SK-N-SH (cell line): ENCODE results near the gene FRMD6. TPM values are rescaled to one million over a fixed set of nuclear protein-coding genes. Genes with fewer than 3 reads are reported as not detected.

Experiments used
- CTCF ChIA-PET: fragments of 300-600, 350-600 bp; formaldehyde crosslinking; extraction: SDS; loops from one replicate; lab custom pipeline; 2021; lab: Yijun Ruan, JAX
- POLR2A ChIA-PET: fragments of 350-600 bp; sonication (Branson Sonifier 250); formaldehyde crosslinking; extraction: SDS; loops from one replicate; lab custom pipeline; 2020; ENCODE audit warnings: antibody characterized with exemption, inconsistent platforms; lab: Yijun Ruan, JAX
- DNase-seq: peaks from one replicate; pipeline ENCODE4 v3.0.0; 2012
- H2AFZ ChIP-seq: fragments of 200-600 bp; sonication (generic); 2 replicates; pipeline ENCODE4 v1.8.1; 2016; ENCODE audit warnings: antibody characterized with exemption, mild to moderate bottlenecking, low read depth
- H3F3A ChIP-seq: fragments of 200-600 bp; sonication (generic); replicated peaks from 2 replicates; pipeline ENCODE3; 2016; ENCODE audit warnings: antibody characterized with exemption, mild to moderate bottlenecking; ENCODE audit not compliant: insufficient read depth
- H3K27ac ChIP-seq, 2 experiments: fragments of 200-500 bp in 1 of 2; fragments of 200-600 bp in 1 of 2; sonication (Bioruptor generic) in 1 of 2; sonication (generic), shearing (Covaris generic) in 1 of 2; 2 replicates each; pipeline versions ENCODE4 v1.5.1 to v1.6.1; 2014 to 2016; ENCODE audit warnings: low read depth in 2 of 2, inconsistent platforms in 1 of 2, low read length in 1 of 2, mild to moderate bottlenecking in 1 of 2, mixed read lengths in 1 of 2
- H3K27me3 ChIP-seq: fragments of 200-600 bp; sonication (generic), shearing (Covaris generic); 2 replicates; pipeline ENCODE4 v1.6.1; 2016; ENCODE audit warnings: mixed run types; ENCODE audit not compliant: insufficient read depth
- H3K36me3 ChIP-seq, 2 experiments: fragments of 200-500 bp in 1 of 2; fragments of 200-600 bp in 1 of 2; sonication (Bioruptor generic) in 1 of 2; sonication (generic) in 1 of 2; replicated peaks in 1 of 2; 2 replicates each; pipeline versions ENCODE3 to v1.5.1; 2014 to 2016; ENCODE audit warnings: low read length in 1 of 2, mild to moderate bottlenecking in 1 of 2; ENCODE audit not compliant: insufficient read depth in 2 of 2, control insufficient read depth in 1 of 2
- H3K4me1 ChIP-seq, 2 experiments: fragments of 200-500 bp in 1 of 2; fragments of 200-600 bp in 1 of 2; sonication (Bioruptor generic) in 1 of 2; sonication (generic), shearing (Covaris generic) in 1 of 2; 2 replicates each; pipeline versions ENCODE4 v1.5.1 to v1.6.1; 2014 to 2016; ENCODE audit warnings: low read depth in 1 of 2, low read length in 1 of 2, mixed run types in 1 of 2; ENCODE audit not compliant: insufficient read depth in 2 of 2, control insufficient read depth in 1 of 2
- H3K4me2 ChIP-seq: fragments of 200-600 bp; sonication (generic), shearing (Covaris generic); 2 replicates; pipeline ENCODE4 v1.6.1; 2017; ENCODE audit warnings: mixed run types
- H3K4me3 ChIP-seq, 2 experiments: fragments of 200-500 bp in 1 of 2; fragments of 200-600 bp in 1 of 2; sonication (Bioruptor generic) in 1 of 2; sonication (generic), shearing (Covaris generic) in 1 of 2; 2 replicates each; pipeline versions ENCODE4 v1.5.1 to v1.8.1; 2014 to 2016; ENCODE audit warnings: low read depth in 2 of 2, inconsistent platforms in 1 of 2, low read length in 1 of 2, mild to moderate bottlenecking in 1 of 2, mixed read lengths in 1 of 2, moderate library complexity in 1 of 2
- H3K79me2 ChIP-seq: fragments of 200-600 bp; sonication (generic); 2 replicates; pipeline ENCODE4 v1.8.1; 2017; ENCODE audit warnings: mild to moderate bottlenecking; ENCODE audit not compliant: insufficient read depth
- H3K9ac ChIP-seq: fragments of 200-600 bp; sonication (generic); 2 replicates; pipeline ENCODE4 v1.6.1; 2017; ENCODE audit warnings: mixed run types
- H3K9me2 ChIP-seq: fragments of 200-600 bp; sonication (generic); 2 replicates; pipeline ENCODE4 v1.6.1; 2017; ENCODE audit warnings: mixed run types
- H3K9me3 ChIP-seq: fragments of 200-600 bp; sonication (generic); 2 replicates; pipeline ENCODE4 v1.6.1; 2017; ENCODE audit warnings: mixed run types, mild to moderate bottlenecking, moderate library complexity
- H4K20me1 ChIP-seq: fragments of 200-600 bp; sonication (generic); 2 replicates; pipeline ENCODE4 v1.6.1; 2017; ENCODE audit warnings: mild to moderate bottlenecking, mixed run types; ENCODE audit not compliant: insufficient read depth
- EP300 ChIP-seq, 2 experiments: IDR thresholded peaks; 2 replicates each; pipeline versions ENCODE4 v1.4.0 to v1.6.1; 2012; ENCODE audit warnings: borderline replicate concordance in 1 of 2, low read depth in 1 of 2, low read length in 1 of 2
- EZH2phosphoT487 ChIP-seq: fragments of 200-600 bp; sonication (generic); IDR thresholded peaks from 2 replicates; pipeline ENCODE4 v1.6.1; 2017; ENCODE audit warnings: low read depth, mixed run types, mild to moderate bottlenecking, antibody characterized with exemption, moderate library complexity, borderline replicate concordance
- FOSL2 ChIP-seq: IDR thresholded peaks from 2 replicates; pipeline ENCODE4 v1.4.0; 2012; ENCODE audit warnings: low read depth, mild to moderate bottlenecking, moderate library complexity, borderline replicate concordance
- GATA2 ChIP-seq: sonication (generic); formaldehyde crosslinking; IDR thresholded peaks from 2 replicates; pipeline ENCODE4 v1.5.0; 2020; ENCODE audit warnings: mild to moderate bottlenecking, missing genetic modification reagents
- JUND ChIP-seq: IDR thresholded peaks from 2 replicates; pipeline ENCODE4 v1.4.0; 2012
- MEF2A ChIP-seq: IDR thresholded peaks from 2 replicates; pipeline ENCODE4 v1.4.0; 2012; ENCODE audit warnings: low read depth, borderline replicate concordance
- RAD21 ChIP-seq: IDR thresholded peaks from 2 replicates; pipeline ENCODE4 v1.6.1; 2012; ENCODE audit warnings: mild to moderate bottlenecking, low read length
- RXRA ChIP-seq: IDR thresholded peaks from 2 replicates; pipeline ENCODE4 v1.4.0; 2012; ENCODE audit warnings: low read depth, mild to moderate bottlenecking, borderline replicate concordance
- SMC3 ChIP-seq: IDR thresholded peaks from 2 replicates; pipeline ENCODE4 v1.6.1; 2012; ENCODE audit warnings: low read depth, low read length, improper control_type of control experiment
- TAF1 ChIP-seq: IDR thresholded peaks from 2 replicates; pipeline ENCODE4 v1.6.1; 2012; ENCODE audit warnings: low read depth, mild to moderate bottlenecking, low read length, moderate library complexity, borderline replicate concordance
- polyA plus RNA-seq, 3 experiments: library from polyadenylated mRNA; depleted of rRNA; stranded (reverse); fragments of >200 nt; gene quantifications; 2 replicates each; pipeline ENCODE4 v1.2.3, GENCODE V29; 2012
- TF ChIP-seq, protein P1 (sequence below): IDR thresholded peaks from 2 replicates; pipeline ENCODE4 v1.4.0; 2012; ENCODE audit warnings: low read depth, borderline replicate concordance
- TF ChIP-seq, protein P2 (sequence below): IDR thresholded peaks from 2 replicates; pipeline ENCODE4 v1.6.1; 2012; ENCODE audit warnings: mild to moderate bottlenecking, low read depth, low read length, moderate library complexity
- TF ChIP-seq, protein P3 (sequence below): fragments of 200-600 bp; sonication (generic); IDR thresholded peaks from 2 replicates; pipeline ENCODE4 v1.6.1; 2017; ENCODE audit warnings: antibody characterized with exemption, mild to moderate bottlenecking, moderate library complexity
- TF ChIP-seq, protein P4 (sequence below): IDR thresholded peaks from 2 replicates; pipeline ENCODE4 v1.4.0; 2012; ENCODE audit warnings: low read depth
- TF ChIP-seq, protein P5 (sequence below): IDR thresholded peaks from 2 replicates; pipeline ENCODE4; 2012

FRMD6 gene
- polyA plus RNA-seq, 1 of the 3 experiments (the other 2 are of a cell fraction), result 147 TPM

DNA sequence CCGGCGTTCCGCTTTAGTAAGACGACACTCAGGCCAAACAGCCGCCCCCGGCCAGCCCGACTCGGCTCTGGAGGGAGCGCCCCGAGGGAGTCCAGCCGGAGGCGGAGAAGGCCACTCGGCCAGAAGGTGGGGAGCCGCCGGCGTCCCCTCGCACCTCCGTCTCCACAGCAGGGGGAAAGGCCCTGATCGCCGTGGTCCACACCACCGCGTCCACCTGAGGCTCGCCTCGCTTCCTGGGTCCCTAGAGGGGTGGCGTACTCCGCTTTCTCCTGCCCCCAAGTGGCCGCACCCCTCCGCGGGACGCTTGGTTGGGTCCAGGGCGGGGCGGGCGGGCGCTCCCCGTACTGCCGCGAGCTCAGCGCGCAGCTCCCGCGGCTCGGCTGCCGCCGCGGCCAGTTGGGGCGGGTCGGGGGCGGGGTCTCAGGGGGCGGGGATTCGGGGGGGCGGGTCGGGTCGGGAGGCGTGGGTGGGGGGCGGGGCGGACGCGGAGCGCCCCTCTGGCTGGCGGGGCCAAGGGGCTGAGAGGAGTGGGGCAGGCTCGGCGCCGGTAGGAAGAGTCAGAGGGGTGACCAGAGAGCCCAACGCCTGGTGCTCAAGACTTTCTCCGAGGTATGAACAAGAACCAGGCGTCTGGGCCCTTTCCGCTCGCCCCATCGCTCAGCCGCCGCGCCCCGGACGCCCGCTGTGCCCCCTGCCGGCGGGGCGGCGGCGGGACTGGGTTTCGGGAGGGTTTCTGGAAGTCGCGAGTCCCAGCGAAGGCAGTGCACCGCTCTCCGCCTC is at the start of gene FRMD6 (continued):
- TF ChIP-seq, protein P1, sequence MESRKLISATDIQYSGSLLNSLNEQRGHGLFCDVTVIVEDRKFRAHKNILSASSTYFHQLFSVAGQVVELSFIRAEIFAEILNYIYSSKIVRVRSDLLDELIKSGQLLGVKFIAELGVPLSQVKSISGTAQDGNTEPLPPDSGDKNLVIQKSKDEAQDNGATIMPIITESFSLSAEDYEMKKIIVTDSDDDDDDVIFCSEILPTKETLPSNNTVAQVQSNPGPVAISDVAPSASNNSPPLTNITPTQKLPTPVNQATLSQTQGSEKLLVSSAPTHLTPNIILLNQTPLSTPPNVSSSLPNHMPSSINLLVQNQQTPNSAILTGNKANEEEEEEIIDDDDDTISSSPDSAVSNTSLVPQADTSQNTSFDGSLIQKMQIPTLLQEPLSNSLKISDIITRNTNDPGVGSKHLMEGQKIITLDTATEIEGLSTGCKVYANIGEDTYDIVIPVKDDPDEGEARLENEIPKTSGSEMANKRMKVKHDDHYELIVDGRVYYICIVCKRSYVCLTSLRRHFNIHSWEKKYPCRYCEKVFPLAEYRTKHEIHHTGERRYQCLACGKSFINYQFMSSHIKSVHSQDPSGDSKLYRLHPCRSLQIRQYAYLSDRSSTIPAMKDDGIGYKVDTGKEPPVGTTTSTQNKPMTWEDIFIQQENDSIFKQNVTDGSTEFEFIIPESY, result peak; percentile 40; the same call in 1 of the 2 replicates
- peak; percentile 38 for TF ChIP-seq RAD21
- TF ChIP-seq, protein P2, sequence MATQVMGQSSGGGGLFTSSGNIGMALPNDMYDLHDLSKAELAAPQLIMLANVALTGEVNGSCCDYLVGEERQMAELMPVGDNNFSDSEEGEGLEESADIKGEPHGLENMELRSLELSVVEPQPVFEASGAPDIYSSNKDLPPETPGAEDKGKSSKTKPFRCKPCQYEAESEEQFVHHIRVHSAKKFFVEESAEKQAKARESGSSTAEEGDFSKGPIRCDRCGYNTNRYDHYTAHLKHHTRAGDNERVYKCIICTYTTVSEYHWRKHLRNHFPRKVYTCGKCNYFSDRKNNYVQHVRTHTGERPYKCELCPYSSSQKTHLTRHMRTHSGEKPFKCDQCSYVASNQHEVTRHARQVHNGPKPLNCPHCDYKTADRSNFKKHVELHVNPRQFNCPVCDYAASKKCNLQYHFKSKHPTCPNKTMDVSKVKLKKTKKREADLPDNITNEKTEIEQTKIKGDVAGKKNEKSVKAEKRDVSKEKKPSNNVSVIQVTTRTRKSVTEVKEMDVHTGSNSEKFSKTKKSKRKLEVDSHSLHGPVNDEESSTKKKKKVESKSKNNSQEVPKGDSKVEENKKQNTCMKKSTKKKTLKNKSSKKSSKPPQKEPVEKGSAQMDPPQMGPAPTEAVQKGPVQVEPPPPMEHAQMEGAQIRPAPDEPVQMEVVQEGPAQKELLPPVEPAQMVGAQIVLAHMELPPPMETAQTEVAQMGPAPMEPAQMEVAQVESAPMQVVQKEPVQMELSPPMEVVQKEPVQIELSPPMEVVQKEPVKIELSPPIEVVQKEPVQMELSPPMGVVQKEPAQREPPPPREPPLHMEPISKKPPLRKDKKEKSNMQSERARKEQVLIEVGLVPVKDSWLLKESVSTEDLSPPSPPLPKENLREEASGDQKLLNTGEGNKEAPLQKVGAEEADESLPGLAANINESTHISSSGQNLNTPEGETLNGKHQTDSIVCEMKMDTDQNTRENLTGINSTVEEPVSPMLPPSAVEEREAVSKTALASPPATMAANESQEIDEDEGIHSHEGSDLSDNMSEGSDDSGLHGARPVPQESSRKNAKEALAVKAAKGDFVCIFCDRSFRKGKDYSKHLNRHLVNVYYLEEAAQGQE, result peak; percentile 60
- peak; percentile 96; the same call in 1 of the 2 replicates for TF ChIP-seq TAF1
- peak in 1 of 2 experiments; percentile 49; a peak in 2 of 4 replicates for TF ChIP-seq EP300 (IDR thresholded peaks at IDR 0.05; ENCODE audit: borderline replicate concordance in 1 of 2, low read depth in 1 of 2, low read length in 1 of 2)
- TF ChIP-seq RXRA, result no peak

DNA sequence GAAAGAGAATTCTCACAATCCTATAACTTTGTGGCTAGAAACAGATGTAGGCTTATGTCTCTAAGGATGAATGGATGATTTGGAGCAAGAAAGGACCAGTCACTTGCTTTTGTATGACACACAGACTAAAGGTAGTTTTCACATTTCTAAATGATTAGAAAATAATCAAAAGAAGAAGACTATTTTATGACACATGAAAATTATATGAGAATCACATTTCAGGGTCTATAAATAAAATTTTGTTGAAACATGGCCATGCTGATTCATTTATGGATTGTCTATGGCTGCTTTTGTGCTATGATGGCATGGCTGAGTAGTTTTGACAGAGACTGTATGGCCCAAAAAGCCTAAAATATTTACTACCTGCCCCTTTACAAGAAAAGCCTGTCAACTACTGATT is 49.4 kb upstream of the FRMD6 start:
- peak overlapping the region in 1 of 2 experiments; percentile 89; a peak in 2 of 4 replicates for H3K27ac ChIP-seq
- no peak overlapping the region for H3K4me2 ChIP-seq
- no peak for DNase-seq
- TF ChIP-seq GATA2 (CRISPR knock-in tag), result no peak
- TF ChIP-seq, protein P2, result no peak
- peak in 1 of 2 experiments; percentile 52; a peak in 1 of 4 replicates for TF ChIP-seq EP300 (IDR thresholded peaks at IDR 0.05; ENCODE audit: borderline replicate concordance in 1 of 2, low read depth in 1 of 2, low read length in 1 of 2)
- TF ChIP-seq, protein P3, sequence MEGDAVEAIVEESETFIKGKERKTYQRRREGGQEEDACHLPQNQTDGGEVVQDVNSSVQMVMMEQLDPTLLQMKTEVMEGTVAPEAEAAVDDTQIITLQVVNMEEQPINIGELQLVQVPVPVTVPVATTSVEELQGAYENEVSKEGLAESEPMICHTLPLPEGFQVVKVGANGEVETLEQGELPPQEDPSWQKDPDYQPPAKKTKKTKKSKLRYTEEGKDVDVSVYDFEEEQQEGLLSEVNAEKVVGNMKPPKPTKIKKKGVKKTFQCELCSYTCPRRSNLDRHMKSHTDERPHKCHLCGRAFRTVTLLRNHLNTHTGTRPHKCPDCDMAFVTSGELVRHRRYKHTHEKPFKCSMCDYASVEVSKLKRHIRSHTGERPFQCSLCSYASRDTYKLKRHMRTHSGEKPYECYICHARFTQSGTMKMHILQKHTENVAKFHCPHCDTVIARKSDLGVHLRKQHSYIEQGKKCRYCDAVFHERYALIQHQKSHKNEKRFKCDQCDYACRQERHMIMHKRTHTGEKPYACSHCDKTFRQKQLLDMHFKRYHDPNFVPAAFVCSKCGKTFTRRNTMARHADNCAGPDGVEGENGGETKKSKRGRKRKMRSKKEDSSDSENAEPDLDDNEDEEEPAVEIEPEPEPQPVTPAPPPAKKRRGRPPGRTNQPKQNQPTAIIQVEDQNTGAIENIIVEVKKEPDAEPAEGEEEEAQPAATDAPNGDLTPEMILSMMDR, result no peak
- TF ChIP-seq, protein P4, sequence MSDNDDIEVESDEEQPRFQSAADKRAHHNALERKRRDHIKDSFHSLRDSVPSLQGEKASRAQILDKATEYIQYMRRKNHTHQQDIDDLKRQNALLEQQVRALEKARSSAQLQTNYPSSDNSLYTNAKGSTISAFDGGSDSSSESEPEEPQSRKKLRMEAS, result no peak
- peak; percentile 44; the same call in 1 of the 2 replicates for TF ChIP-seq FOSL2
- TF ChIP-seq SMC3, result no peak
- TF ChIP-seq EZH2phosphoT487, result no peak
- TF ChIP-seq, protein P5, sequence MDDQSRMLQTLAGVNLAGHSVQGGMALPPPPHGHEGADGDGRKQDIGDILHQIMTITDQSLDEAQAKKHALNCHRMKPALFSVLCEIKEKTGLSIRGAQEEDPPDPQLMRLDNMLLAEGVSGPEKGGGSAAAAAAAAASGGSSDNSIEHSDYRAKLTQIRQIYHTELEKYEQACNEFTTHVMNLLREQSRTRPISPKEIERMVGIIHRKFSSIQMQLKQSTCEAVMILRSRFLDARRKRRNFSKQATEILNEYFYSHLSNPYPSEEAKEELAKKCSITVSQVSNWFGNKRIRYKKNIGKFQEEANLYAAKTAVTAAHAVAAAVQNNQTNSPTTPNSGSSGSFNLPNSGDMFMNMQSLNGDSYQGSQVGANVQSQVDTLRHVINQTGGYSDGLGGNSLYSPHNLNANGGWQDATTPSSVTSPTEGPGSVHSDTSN, result peak; percentile 64
- TF ChIP-seq JUND, result peak; percentile 25
- TF ChIP-seq MEF2A, result peak; percentile 78; the same call in 1 of the 2 replicates

More for the DNA sequence above, 49.4 kb upstream of the FRMD6 start:
- Histone ChIP-seq H3K27me3 (no peaks in the 10 kb centered on the region), H3K79me2 (peaks cover 16% of the 10 kb centered on the region; the same call in 1 of the 2 replicates), H3K4me1 (peaks cover 2 to 39% of the 10 kb centered on the region in 2 experiments), H3K9me2 (no peaks in the 10 kb centered on the region), H3K9me3 (no peaks in the 10 kb centered on the region), H2AFZ (no peak overlapping the region), H3K4me3 (no peak overlapping the region), H3K9ac (peak overlapping the region; percentile 39; the same call in 1 of the 2 replicates), H3K36me3 (no peaks in the 10 kb centered on the region), H3F3A (peaks cover 72% of the 10 kb centered on the region), H4K20me1 (no peaks in the 10 kb centered on the region)
- ChIA-PET POLR2A (no interaction called here), CTCF (interaction anchor here (1.6 kb wide), 1 partner anchor 219 kb away, joined by 4 read pairs; no protein-coding TSS in a partner anchor)
